HepG2 (cell line): ENCODE results near the gene DHTKD1. TPM values are rescaled to one million over a fixed set of nuclear protein-coding genes. Genes with fewer than 3 reads are reported as not detected.

Experiments used
- ETS1 ChIP-seq: sonication (generic); formaldehyde crosslinking; IDR thresholded peaks from 2 replicates; pipeline ENCODE4 v1.4.0; 2020; ENCODE audit warnings: missing genetic modification reagents
- HNRNPUL1 ChIP-seq: fragments of 200-400 bp; formaldehyde crosslinking; IDR thresholded peaks from 2 replicates; pipeline ENCODE4 v1.6.1; 2017; ENCODE audit warnings: low read depth, mild to moderate bottlenecking, low read length, moderate library complexity
- PBX2 ChIP-seq: IDR thresholded peaks from 2 replicates; pipeline ENCODE4 v1.6.1; 2016; ENCODE audit warnings: control low read depth
- PCBP1 ChIP-seq: fragments of 200-400 bp; formaldehyde crosslinking; IDR thresholded peaks from 2 replicates; pipeline ENCODE4 v1.6.1; 2017; ENCODE audit warnings: mild to moderate bottlenecking, low read depth, low read length, borderline replicate concordance
- POGK ChIP-seq: sonication (generic); formaldehyde crosslinking; conservative IDR thresholded peaks from 2 replicates; pipeline ENCODE4 v1.8.0; 2022; ENCODE audit warnings: mild to moderate bottlenecking, moderate library complexity, missing genetic modification reagents
- POLR2AphosphoS2 ChIP-seq: IDR thresholded peaks from 2 replicates; pipeline ENCODE4 v1.6.1; 2011; ENCODE audit warnings: low read depth, low read length, improper control_type of control experiment
- TEF ChIP-seq: sonication (generic); formaldehyde crosslinking; IDR thresholded peaks from 2 replicates; pipeline ENCODE4 v1.5.0; 2020; ENCODE audit warnings: missing genetic modification reagents
- THAP9 ChIP-seq: sonication (generic); formaldehyde crosslinking; IDR thresholded peaks from 2 replicates; pipeline ENCODE4; 2020; ENCODE audit warnings: missing genetic modification reagents, mild to moderate bottlenecking, borderline replicate concordance
- ZBTB10 ChIP-seq: sonication (generic); formaldehyde crosslinking; IDR thresholded peaks from 2 replicates; pipeline ENCODE4 v1.4.0; 2020; ENCODE audit warnings: missing genetic modification reagents, borderline replicate concordance
- ZKSCAN1 ChIP-seq: fragments of 150-350 bp; IDR thresholded peaks from 2 replicates; pipeline ENCODE4 v1.6.1; 2014; ENCODE audit warnings: low read length
- ZNF569 ChIP-seq: sonication (generic); formaldehyde crosslinking; IDR thresholded peaks from 2 replicates; pipeline ENCODE4 v1.5.0; 2020; ENCODE audit warnings: mild to moderate bottlenecking, missing genetic modification reagents, moderate library complexity, borderline replicate concordance
- ZNF816 ChIP-seq: sonication (generic); formaldehyde crosslinking; IDR thresholded peaks from 2 replicates; pipeline ENCODE4 v1.8.0; 2022; ENCODE audit warnings: missing genetic modification reagents, mild to moderate bottlenecking, borderline replicate concordance
- ZNF841 ChIP-seq: sonication (generic); formaldehyde crosslinking; IDR thresholded peaks from 2 replicates; pipeline ENCODE4 v1.8.1; 2023; ENCODE audit warnings: missing genetic modification reagents, borderline replicate concordance
- polyA plus RNA-seq, 8 experiments: library from polyadenylated mRNA; depleted of rRNA in 3 of 8; stranded (reverse) in 7 of 8; unstranded in 1 of 8; fragments of >200 nt; fragmentation: Illumina TruSeq in 4 of 8; extraction: Trizol in 4 of 8; gene quantifications; 2 replicates each; pipeline versions ENCODE4 v1.2.1 to v1.2.3, GENCODE V29; 2011 to 2016; ENCODE audit warnings: low read depth in 4 of 8, missing spikeins in 1 of 8, mixed read lengths in 1 of 8; ENCODE audit not compliant: insufficient read depth in 1 of 8
- total RNA-seq, 5 experiments: library from RNA; depleted of rRNA; stranded (reverse); fragments of >200 nt; fragmentation: Illumina TruSeq; extraction: Trizol; gene quantifications; 2 replicates each; pipeline ENCODE4 v1.2.3, GENCODE V29; 2016; ENCODE audit warnings: low read depth in 1 of 5

The DHTKD1 gene
- total and polyA plus RNA-seq, 2 of the 13 experiments (the other 11 are each of a cell fraction or from before 2014, with no cell fraction given): 9.6 to 14.1 TPM

GRCh38 chr10:12042797-12043651 lies 25.7 kb upstream of the DHTKD1 start, which contains the start of gene UPF2 (continued):
- TF ChIP-seq ZBTB10 (CRISPR knock-in tag) (no peak), ZNF816 (CRISPR knock-in tag) (no peak), THAP9 (peak; percentile 91; the same call in 1 of the 2 replicates), POGK (CRISPR knock-in tag) (0 out of 2 replicates have a peak, but pooled peaks have one; percentile 30), ZNF569 (CRISPR knock-in tag) (no peak), PBX2 (peak; percentile 79), ZKSCAN1 (no peak), PCBP1 (0 out of 2 replicates have a peak, but pooled peaks have one; percentile 2), POLR2AphosphoS2 (no peak), HNRNPUL1 (no peak), ZNF841 (no peak), TEF (CRISPR knock-in tag) (no peak), ETS1 (CRISPR knock-in tag) (no peak)
